Measurements from ENCODE around the gene SCYGR4.
"Not testable (repeated sequence)": the region's sequence is repeated elsewhere in the genome, so short reads cannot be mapped to it uniquely, and the experiment has no call there.

Gene SCYGR4, protein sequence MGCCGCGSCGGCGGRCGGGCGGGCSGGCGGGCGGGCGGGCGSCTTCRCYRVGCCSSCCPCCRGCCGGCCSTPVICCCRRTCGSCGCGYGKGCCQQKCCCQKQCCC

DNA sequence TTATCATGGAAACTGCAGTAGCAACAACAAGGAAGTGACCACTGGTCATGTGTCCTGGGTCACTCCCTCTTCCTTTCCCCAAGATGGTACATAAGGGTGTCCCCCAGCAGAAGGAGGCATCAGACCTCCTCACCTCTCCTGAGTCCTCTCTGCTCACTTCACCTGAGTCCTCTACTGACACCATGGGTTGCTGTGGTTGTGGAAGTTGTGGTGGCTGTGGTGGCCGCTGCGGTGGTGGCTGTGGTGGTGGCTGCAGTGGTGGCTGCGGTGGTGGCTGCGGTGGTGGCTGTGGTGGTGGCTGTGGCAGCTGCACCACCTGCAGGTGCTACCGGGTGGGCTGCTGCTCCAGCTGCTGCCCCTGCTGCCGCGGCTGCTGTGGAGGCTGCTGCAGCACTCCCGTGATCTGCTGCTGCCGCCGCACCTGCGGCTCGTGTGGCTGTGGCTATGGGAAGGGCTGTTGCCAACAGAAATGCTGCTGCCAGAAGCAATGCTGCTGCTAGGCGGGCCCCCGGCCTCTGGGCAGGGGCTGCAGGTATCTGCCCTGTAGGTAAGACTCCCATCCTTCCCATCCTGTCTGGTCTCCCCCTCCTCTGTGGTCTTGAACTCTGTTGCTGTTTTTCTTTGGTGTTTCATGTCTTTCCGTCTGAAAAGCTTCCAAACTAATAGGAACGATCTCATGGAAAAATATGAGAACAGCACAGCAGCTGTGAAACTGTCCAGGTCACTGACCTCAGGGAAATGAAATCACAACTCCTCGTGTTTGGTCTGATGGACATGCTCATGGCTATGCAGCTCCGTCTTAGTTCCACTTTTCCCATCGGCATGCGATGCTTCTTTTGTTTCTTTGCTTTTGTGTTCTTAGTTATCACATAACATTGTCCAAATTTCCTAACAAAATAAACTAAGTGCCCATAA is at the start of gene SCYGR4:
SCYGR4 (plus strand) TSS at position 183 of the 915 bp plus-strand sequence; CDS start at position 183, 0 bp downstream.
- no peak for DNase-seq (ENCODE audit: low spot score)

DNA sequence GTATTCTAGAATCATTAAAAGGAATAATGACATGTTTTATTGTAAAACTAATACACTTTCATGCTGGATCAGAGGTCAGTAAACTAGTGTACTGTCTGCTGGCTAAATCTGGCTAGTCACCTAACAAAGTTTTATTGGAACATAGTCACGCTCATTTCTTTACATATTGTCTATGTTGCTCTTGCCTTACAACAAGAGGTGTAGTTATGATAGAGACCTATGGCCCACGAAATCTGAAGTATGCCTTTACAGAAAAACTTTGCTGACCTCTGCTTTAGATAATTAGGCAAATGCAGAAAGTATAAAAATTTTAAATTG is 48.5 kb upstream of the SCYGR4 start:
- DNase-seq (ENCODE audit: low spot score): no peak

DNA sequence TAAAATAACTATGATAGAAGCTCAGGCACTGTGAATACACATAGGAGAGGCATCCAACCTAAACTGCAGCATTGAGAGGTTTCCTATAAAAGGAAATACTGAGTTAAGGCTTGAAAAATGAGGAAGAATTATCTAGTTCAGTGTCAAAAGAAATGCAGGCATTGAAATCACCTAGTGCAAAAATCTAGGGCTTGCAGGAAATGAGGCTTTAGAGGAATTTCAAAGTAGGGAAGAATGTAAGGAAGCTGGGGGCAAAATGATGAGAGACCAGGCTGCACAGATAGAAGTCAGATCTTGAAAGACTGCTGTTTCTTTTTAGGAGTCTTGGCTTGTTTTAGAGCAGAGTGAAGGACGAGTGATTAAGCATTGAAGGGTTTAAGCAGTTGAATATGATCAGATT is 46.7 kb upstream of the SCYGR4 start:
- DNase-seq (ENCODE audit: low spot score): no peak

- no peak for DNase-seq (ENCODE audit: low spot score)
Measured at GRCh38 chr2:227576110-227576509, 41.2 kb upstream of the SCYGR4 start.

GRCh38 chr2:227576812-227577211 is 40.5 kb upstream of the SCYGR4 start:
- DNase-seq (ENCODE audit: low spot score): no peak

- no peak for DNase-seq (ENCODE audit: low spot score)
Measured at GRCh38 chr2:227577555-227577954, 39.7 kb upstream of the SCYGR4 start.

GRCh38 chr2:227578642-227579041 is 38.7 kb upstream of the SCYGR4 start:
- no peak for DNase-seq (ENCODE audit: low spot score)

DNA sequence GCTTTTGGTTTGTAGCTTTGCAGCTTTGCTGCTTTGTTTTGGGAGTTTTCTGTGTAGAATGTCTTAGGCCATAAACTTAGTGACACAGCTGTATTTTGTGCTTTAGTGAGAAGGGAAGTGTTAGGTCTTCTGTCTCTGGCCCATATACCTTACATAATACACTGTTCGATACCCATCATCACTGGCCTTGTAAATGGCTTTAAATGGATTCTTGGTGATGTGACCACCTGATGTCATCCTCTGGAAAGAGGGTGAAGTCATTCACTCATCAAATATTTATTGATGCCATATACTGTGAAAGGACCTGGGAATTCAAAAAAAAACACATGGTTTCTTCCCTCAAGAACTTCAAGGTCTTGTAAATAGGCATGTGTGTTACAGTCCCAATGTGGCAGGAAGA is 37.5 kb upstream of the SCYGR4 start:
- no peak for DNase-seq (ENCODE audit: low spot score)

DNA sequence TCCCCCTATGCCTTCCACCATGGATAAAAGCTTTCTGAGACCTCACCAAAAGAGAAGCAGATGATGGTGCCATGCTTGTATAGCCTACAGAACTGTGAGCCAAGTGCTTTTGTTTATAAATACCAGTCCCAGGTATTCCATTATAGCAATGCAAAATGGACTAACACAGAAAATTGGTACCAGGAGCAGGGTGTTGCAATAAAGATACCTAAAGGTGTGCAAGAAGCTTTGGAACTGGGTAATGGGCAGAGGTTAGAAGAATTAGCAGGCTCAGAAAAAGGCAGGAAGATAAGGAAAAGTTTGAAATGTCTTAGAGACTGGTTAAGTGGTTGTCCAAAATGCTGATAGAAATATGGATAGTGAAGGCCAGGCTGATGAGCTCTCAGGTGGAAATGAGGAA is 34.9 kb upstream of the SCYGR4 start:
- no peak for DNase-seq (ENCODE audit: low spot score)

DNA sequence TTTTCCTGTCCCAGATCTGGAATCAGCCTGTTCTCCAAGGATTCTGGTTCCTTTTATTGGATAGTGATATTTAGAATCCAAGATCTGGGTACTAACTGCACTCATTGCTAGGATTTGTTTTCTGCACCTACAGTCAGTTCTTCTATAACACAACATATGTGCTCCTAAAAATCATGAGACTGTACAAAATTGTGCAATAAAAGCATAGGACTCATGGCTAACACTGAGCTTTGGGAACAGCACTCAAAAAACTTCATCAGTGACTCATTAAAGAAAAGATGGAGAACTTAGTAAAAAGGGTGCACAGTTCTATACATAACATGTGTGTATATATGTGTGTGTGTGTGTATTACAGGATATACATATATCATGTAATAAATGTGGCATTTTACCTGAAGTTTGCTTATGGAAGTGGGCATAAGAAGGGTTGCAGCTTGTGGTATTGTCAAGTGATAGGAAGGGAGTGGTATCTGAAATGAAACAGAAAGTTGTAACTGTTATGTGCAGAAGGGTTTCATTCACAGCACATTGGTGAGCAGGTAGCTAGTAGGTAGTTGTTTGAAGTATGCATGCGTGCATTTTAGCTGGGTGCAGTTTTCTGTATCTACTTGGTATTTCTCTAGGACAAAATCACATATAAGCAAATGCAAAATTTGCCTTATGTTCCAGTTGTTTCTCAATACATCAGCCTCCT is 24.5 kb upstream of the SCYGR4 start:
- DNase-seq (ENCODE audit: low spot score): no peak

DNA sequence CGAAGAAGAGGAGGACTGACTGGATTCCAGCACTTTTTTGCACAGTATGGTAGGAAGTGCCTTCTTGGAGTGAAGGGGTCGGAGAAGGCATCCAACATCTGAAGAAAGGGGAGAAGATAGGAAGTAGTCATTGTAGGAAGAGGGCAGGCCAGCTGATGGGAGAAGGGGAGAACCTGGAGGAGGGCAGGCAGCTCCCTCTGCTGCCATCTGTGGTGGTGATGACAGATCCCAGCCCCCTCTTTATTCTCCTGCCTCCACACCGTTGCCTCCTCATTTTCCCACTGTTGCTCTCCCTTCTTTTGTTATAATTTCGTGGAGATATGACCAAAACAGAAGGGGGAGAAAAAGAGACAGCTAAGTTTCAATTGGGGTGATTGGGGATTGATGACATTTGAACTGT is 21.5 kb upstream of the SCYGR4 start:
- DNase-seq (ENCODE audit: low spot score): no peak

GRCh38 chr2:227597036-227597435 is 20.3 kb upstream of the SCYGR4 start:
- no peak for DNase-seq (ENCODE audit: low spot score)

DNA sequence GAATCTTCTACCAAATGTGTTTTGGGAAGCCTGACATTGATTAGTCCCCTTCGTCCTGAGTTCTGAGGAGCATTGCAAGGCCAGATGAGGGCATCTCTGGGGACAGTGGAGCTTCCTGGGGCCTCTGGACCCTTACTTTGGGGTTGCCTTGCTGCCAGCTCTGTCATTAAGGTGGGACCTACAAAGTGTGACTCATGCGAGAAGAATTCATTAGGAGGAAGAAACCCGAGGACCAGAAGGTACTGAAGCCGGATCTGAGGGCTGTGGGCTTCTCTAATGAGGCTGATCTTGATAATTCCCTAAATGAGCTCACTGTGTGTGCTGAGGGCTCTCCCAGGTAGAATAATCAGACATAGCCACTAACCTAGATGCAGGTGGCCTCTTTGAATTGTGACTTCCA is 19.3 kb upstream of the SCYGR4 start:
- no peak for DNase-seq (ENCODE audit: low spot score)

GRCh38 chr2:227598835-227599503 is 18.3 kb upstream of the SCYGR4 start, which contains the start of gene SCYGR2:
Gene SCYGR2 (plus strand): TSS chr2:227598893. CDS start chr2:227598893, 0 bp downstream.
- not testable (repeated sequence) for DNase-seq (ENCODE audit: low spot score)

DNA sequence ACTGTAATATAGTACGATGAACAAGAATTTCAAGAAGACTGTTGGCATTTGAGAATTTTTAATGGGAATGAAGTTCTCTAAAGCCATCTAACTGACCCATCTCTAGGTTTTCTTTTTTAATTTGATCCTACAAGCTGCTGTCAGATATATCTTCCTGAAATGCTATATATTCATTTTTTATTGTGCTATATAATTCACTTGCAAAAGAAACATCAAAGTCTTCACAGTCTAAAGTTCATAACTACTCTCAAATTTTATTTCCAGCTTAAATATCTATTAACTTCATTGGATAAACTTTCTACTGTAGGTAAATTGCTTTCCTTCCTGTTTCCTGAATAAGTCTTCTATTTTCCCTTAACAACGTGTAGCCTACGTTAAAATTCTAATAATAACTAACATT is 14.9 kb upstream of the SCYGR4 start:
- DNase-seq (ENCODE audit: low spot score): no peak

DNA sequence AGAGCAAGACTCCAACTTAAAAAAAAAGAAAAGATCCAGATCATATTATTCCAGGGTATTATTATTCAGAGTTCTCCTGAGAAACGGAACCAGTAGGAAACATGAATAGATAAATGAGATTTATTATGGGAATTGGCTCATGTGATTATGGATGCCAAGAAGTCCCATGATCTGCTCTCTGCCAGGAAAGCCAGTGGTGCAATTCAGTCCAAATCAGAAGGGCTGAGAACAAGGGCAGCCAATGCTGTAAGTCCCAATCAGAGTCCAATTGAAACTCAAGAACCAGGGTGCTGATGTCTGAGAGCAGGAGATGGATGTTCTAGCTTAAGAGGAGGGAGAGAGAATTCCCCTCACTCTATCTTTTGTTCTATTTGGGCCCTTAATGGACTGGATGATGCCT is 10.8 kb upstream of the SCYGR4 start:
- no peak for DNase-seq (ENCODE audit: low spot score)

GRCh38 chr2:227607941-227608340 is 9.4 kb upstream of the SCYGR4 start:
- no peak for DNase-seq (ENCODE audit: low spot score)

- DNase-seq (ENCODE audit: low spot score): no peak
Measured at GRCh38 chr2:227608561-227609338, 8.5 kb upstream of the SCYGR4 start.

- no peak for DNase-seq (ENCODE audit: low spot score)
Measured at GRCh38 chr2:227610123-227610522, 7.2 kb upstream of the SCYGR4 start.

DNA sequence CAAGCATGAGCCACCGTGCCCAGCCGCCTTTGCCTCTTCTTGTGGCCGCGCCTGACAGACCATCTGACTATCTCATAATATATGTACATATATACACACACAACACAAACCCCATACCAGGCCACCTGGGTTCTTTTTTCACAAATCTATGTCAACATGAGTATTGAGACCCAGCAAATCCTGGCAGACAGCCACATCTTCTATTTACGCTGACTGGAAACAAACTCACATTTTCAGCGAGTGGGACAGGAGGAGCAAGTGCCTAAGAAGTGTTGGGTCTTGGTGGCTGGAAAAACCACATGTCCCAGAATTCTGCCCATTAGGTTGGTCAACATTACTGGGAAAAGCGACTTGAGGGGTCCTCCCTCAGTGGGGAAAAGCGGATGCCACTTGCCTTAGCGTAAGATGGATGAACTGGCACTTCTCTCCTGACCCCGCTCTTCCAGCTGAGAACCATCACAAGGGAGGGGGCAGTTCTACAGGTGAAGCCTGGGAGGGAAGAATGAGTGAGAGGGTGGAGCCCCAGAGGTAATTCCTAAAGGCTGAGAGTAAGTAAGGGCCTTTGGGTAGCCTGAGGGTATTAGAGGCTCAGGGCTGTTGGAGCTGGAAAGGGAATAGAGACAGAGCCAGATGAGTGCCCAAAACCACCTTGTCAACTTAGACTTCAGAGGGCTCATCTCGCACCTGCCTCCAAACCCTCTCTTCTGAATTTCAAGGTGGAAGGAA is 4.6 kb upstream of the SCYGR4 start:
- no peak for DNase-seq (ENCODE audit: low spot score)

- no peak for DNase-seq (ENCODE audit: low spot score)
Measured at GRCh38 chr2:227613272-227613660, 4.0 kb upstream of the SCYGR4 start.
